Astrocyte of the spinal cord (primary cell): ENCODE data around the gene ARSG.

Experiments used
- DNase-seq: peaks from one replicate; pipeline ENCODE4 v3.0.0; 2011; ENCODE audit warnings: low read depth, low spot score
- H3K4me3 ChIP-seq: 2 replicates; pipeline ENCODE4 v1.5.1; 2011; ENCODE audit warnings: low read depth, mild to moderate bottlenecking, low read length, moderate library complexity
- in situ Hi-C: cut with HindIII; loops from 2 replicates; pipeline ENCODE4 v1.10.0; 2017; ENCODE audit warnings: low sequenced_read_pairs
- TF ChIP-seq, protein P1 (sequence below): IDR thresholded peaks from 2 replicates; pipeline ENCODE4 v1.5.1; 2012; ENCODE audit warnings: low read depth, mild to moderate bottlenecking, low read length, inconsistent platforms

ARSG gene

DNA sequence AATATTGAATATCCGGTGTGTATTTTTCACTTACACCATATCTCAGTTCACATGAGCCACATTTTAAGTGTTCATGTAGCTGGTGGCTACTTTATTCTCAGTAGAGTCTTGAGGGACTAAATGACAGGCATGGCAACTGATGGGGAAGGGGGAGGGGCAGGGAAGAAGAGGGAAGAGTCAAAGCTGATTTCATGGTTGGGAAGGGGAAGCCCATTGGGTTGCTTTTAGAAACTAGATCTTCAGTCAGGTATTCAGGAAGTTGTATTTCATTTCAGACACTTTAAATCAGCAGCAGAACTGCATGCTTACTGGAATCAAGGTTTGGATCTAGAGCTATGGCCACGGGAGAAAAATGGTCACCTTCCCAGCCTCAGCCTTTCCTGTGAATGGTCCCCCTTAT is 168.9 kb downstream of the ARSG start:
- TF ChIP-seq, protein P1, sequence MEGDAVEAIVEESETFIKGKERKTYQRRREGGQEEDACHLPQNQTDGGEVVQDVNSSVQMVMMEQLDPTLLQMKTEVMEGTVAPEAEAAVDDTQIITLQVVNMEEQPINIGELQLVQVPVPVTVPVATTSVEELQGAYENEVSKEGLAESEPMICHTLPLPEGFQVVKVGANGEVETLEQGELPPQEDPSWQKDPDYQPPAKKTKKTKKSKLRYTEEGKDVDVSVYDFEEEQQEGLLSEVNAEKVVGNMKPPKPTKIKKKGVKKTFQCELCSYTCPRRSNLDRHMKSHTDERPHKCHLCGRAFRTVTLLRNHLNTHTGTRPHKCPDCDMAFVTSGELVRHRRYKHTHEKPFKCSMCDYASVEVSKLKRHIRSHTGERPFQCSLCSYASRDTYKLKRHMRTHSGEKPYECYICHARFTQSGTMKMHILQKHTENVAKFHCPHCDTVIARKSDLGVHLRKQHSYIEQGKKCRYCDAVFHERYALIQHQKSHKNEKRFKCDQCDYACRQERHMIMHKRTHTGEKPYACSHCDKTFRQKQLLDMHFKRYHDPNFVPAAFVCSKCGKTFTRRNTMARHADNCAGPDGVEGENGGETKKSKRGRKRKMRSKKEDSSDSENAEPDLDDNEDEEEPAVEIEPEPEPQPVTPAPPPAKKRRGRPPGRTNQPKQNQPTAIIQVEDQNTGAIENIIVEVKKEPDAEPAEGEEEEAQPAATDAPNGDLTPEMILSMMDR = no peak
- no peak for DNase-seq
- H3K4me3 ChIP-seq = no peak overlapping the region
- in situ Hi-C loops = no loop called here

DNA sequence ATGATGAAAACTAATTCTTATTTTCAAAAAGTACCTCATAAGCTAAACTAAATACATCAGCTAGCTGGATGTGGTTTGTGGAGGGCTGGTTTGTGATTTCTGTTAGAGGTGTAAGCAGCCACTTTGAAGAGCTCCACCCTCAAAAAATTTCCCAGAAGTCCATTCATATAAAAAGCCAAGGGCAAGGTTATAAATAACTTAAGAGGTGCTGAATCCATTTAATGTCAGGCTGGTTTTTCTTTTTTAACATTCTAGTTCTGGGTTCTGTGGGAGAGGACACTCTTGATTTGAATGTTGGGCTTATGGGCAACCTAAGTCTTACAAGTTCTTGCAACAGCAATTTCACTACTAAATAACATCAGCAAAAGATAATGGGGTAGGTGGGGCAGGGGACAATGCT is 169.4 kb downstream of the ARSG start:
- TF ChIP-seq, protein P1 = no peak
- in situ Hi-C loops = no loop called here
- DNase-seq = no peak
- H3K4me3 ChIP-seq = no peak overlapping the region

DNA sequence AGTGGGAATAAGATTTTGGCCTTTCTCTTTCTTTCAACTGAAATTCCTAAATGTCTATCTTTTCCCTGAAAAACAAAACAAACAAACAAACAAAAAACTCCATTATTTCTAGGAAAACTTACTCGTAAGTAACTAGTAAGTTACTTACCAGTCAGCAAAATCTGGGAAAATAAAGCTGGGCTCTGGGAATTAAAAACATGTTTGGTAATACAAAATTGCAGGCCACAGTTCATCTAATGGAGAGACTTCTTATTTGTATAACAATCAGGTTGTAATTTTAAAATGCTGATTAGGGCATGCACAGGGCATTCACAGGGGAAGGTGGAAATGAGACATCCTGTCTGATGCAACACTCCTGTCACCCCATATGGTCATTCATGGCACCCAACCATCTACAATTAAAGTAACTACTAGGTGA is 169.8 kb downstream of the ARSG start:
- TF ChIP-seq, protein P1 = no peak
- no peak for DNase-seq
- in situ Hi-C loops = no loop called here
- H3K4me3 ChIP-seq = no peak overlapping the region

DNA sequence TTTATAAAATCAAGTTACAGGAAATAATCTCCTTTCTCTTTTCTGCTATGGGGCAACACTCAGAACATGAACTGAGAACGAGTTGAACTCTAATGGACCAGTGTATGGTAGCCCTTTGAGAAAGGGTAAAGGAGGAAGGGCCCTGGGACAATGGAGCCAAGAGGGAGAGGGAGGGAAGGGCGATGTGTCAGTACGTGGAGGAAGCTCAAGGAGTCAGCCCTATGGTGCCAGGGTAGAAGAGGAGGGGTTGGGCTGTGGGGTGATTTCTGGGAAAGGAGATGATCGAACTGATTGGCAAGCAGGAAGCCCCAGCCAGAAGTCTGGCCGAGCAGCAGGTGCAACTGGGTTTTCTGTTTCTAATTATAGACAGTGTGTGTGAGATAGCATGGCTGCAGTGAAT is 170.3 kb downstream of the ARSG start:
- TF ChIP-seq, protein P1 = no peak
- in situ Hi-C loops = no loop called here
- no peak overlapping the region for H3K4me3 ChIP-seq
- no peak for DNase-seq

DNA sequence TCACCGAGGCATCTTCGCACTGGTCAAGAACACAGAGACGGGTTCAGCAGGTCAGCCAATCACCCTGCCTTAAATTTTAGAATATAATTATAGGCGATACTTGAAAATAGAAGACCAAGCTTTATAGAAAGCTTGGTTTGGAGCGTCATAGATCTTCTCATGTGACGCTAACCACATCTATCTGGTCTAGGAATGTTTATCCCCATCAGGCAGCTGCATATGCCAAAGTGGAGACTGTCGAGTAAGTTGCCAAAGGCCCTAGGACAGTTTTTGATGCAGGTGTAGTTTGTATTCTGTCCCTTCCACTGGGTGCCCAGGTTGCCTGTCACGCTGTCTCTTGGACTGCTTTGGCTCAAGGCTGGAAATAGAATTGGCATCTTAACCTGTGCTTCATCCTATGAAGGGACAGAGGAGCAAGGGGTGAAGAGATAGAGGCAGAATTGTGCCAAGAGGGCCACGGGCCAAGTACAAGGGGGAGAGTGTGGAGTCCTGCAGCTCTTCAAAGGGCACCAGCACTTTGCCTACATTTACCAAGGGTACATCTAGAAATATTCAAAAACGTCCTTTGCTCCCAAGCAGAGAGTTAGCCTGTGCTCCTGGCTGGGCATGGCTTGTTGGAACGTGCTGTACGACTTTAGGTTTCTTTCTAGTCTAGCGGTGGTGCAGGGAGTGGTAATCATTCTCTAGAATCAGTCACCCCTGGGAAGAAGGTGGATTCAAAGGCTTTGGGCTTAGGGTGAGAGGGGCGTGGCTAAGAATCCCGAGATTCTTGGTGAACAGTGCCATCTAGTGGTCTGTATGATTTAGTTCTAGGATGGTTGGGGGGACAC is 171.3 kb downstream of the ARSG start:
- TF ChIP-seq, protein P1 = peak; percentile 60
- in situ Hi-C loops = no loop called here
- H3K4me3 ChIP-seq = no peak overlapping the region
- DNase-seq = peak; percentile 75

DNA sequence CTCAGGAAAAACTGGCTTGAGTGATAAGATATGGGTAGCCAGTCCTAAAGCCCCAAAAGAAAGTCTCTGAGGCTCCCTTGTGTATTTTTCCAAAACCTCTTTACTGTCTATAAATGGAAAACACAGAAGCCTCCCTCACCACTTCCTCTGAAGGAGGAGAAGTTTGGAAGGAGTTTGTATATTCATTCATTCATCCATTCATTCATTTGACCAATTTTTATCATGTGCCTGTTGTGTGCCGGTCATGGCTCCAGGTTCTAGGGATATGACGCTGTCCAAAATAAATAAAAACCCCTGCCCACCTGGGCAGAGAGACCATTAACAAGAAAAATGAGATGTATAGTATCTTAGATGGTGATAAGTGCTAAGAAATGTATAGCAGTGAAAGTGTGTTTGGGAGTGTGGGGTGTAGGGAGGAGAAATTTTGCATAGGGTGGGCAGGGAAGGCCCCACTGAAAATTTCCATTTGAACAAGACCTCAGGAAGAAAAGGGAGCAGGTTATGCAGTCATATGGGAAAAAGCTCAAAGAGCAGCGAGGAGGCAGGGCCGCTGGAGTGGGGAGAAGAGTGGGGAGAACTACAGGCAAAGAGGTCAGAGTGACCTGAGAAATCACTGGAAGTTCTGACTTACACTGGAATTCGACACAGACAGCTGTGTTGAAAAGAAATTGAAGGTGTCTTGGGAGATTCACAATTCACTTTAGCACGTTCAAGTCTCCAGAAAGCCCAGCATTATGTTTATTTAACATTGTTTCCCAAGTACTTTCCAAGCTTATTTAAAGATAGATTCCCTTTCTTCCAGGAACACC is 172.1 kb downstream of the ARSG start:
- TF ChIP-seq, protein P1 = no peak
- in situ Hi-C loops = no loop called here
- DNase-seq = no peak
- H3K4me3 ChIP-seq = no peak overlapping the region
